ENCODE data around the gene CDKN2B.
A peak's percentile ranks its signal among the peaks of the same experiment; 100 is the strongest.

The CDKN2B gene

DNA sequence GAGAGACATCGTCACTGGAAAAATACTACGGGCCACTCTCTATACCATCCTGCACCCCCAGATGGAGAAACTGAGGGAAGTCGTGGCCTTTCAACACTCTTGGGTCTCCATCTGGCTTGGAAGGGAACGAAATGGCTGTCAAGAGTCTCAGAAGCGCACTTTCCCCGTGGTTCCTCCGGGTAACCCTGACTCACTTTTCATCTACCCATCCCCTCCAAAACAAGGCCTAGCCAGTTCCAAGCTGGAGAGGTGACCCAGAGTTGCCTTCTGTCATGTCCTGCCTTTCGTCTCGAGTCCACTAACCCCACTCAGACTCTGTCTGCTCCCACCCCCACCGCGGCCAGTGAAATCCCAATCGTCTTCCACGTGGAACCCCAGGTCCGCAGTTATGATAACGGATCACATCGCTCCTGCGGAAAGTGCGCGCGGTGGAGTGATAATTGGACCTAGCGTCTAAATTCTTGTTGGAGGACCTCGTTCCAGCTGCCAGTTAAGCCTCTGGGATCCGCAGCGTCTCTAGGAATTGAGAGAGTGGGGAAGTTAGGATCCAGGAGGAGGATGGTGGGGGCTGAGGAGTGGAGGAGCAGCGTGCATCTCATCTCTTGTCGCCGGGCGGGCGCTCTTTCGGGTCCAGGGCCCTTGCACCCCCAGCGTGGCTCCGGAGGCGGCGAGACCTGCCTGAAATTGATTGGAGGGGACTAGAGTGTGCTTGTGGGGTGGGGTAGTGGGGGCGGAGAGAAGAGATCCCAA lies 19.5 kb downstream of the CDKN2B start (continued):
- TF ChIP-seq, protein P1, sequence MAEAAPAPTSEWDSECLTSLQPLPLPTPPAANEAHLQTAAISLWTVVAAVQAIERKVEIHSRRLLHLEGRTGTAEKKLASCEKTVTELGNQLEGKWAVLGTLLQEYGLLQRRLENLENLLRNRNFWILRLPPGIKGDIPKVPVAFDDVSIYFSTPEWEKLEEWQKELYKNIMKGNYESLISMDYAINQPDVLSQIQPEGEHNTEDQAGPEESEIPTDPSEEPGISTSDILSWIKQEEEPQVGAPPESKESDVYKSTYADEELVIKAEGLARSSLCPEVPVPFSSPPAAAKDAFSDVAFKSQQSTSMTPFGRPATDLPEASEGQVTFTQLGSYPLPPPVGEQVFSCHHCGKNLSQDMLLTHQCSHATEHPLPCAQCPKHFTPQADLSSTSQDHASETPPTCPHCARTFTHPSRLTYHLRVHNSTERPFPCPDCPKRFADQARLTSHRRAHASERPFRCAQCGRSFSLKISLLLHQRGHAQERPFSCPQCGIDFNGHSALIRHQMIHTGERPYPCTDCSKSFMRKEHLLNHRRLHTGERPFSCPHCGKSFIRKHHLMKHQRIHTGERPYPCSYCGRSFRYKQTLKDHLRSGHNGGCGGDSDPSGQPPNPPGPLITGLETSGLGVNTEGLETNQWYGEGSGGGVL (tag by site-specific recombination; IDR thresholded peaks at IDR 0.05): peak; percentile 86
- no peak for TF ChIP-seq ZBTB1 (tag by site-specific recombination; IDR thresholded peaks at IDR 0.05)
- TF ChIP-seq ZNF596 (tag by site-specific recombination; IDR thresholded peaks at IDR 0.05): no peak
- TF ChIP-seq SP2 (tag by site-specific recombination; IDR thresholded peaks at IDR 0.05): peak; percentile 41
- 0 out of 2 replicates have a peak, but pooled peaks have one; percentile 21 for TF ChIP-seq SP7 (tag by site-specific recombination; IDR thresholded peaks at IDR 0.05)
- TF ChIP-seq, protein P2, sequence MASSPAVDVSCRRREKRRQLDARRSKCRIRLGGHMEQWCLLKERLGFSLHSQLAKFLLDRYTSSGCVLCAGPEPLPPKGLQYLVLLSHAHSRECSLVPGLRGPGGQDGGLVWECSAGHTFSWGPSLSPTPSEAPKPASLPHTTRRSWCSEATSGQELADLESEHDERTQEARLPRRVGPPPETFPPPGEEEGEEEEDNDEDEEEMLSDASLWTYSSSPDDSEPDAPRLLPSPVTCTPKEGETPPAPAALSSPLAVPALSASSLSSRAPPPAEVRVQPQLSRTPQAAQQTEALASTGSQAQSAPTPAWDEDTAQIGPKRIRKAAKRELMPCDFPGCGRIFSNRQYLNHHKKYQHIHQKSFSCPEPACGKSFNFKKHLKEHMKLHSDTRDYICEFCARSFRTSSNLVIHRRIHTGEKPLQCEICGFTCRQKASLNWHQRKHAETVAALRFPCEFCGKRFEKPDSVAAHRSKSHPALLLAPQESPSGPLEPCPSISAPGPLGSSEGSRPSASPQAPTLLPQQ (tag by site-specific recombination; IDR thresholded peaks at IDR 0.05): no peak
- peak; percentile 49 for TF ChIP-seq PRDM1 (tag by site-specific recombination; IDR thresholded peaks at IDR 0.05)
- TF ChIP-seq, protein P3, sequence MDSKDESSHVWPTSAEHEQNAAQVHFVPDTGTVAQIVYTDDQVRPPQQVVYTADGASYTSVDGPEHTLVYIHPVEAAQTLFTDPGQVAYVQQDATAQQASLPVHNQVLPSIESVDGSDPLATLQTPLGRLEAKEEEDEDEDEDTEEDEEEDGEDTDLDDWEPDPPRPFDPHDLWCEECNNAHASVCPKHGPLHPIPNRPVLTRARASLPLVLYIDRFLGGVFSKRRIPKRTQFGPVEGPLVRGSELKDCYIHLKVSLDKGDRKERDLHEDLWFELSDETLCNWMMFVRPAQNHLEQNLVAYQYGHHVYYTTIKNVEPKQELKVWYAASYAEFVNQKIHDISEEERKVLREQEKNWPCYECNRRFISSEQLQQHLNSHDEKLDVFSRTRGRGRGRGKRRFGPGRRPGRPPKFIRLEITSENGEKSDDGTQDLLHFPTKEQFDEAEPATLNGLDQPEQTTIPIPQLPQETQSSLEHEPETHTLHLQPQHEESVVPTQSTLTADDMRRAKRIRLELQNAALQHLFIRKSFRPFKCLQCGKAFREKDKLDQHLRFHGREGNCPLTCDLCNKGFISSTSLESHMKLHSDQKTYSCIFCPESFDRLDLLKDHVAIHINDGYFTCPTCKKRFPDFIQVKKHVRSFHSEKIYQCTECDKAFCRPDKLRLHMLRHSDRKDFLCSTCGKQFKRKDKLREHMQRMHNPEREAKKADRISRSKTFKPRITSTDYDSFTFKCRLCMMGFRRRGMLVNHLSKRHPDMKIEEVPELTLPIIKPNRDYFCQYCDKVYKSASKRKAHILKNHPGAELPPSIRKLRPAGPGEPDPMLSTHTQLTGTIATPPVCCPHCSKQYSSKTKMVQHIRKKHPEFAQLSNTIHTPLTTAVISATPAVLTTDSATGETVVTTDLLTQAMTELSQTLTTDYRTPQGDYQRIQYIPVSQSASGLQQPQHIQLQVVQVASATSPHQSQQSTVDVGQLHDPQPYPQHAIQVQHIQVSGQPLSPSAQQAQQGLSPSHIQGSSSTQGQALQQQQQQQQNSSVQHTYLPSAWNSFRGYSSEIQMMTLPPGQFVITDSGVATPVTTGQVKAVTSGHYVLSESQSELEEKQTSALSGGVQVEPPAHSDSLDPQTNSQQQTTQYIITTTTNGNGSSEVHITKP (tag by site-specific recombination; IDR thresholded peaks at IDR 0.05): 0 out of 2 replicates have a peak, but pooled peaks have one; percentile 18
- TF ChIP-seq ZSCAN23 (tag by site-specific recombination; IDR thresholded peaks at IDR 0.05): no peak
- peak; percentile 53; the same call in 1 of the 2 replicates for TF ChIP-seq ZNF623 (tag by site-specific recombination; IDR thresholded peaks at IDR 0.05)
- TF ChIP-seq EGR2 (tag by site-specific recombination; IDR thresholded peaks at IDR 0.05; ENCODE audit: low read depth): peak; percentile 47; the same call in 1 of the 2 replicates
- peak; percentile 90 for TF ChIP-seq GLIS2 (tag by site-specific recombination; IDR thresholded peaks at IDR 0.05)
- peak; percentile 66 for TF ChIP-seq ZBTB8A (tag by site-specific recombination; IDR thresholded peaks at IDR 0.05)
- TF ChIP-seq ZNF621 (tag by site-specific recombination; IDR thresholded peaks at IDR 0.05): no peak
- peak; percentile 57; the same call in 1 of the 2 replicates for TF ChIP-seq ZBTB20 (tag by site-specific recombination; IDR thresholded peaks at IDR 0.05)
- TF ChIP-seq ZFHX2 (tag by site-specific recombination; conservative IDR thresholded peaks at IDR 0.05): peak; percentile 62
- peak; percentile 53 for TF ChIP-seq GLIS1 (tag by site-specific recombination; IDR thresholded peaks at IDR 0.05)
- TF ChIP-seq ZNF600 (tag by site-specific recombination; IDR thresholded peaks at IDR 0.05): peak; percentile 78
- no peak for TF ChIP-seq ZNF175 (tag by site-specific recombination; IDR thresholded peaks at IDR 0.05)
- 0 out of 2 replicates have a peak, but pooled peaks have one; percentile 46 for TF ChIP-seq KLF8 (tag by site-specific recombination; IDR thresholded peaks at IDR 0.05)
- TF ChIP-seq ZNF155 (tag by site-specific recombination; IDR thresholded peaks at IDR 0.05): no peak
- peak; percentile 95 for TF ChIP-seq ZBTB17 (tag by site-specific recombination; IDR thresholded peaks at IDR 0.05)
- TF ChIP-seq, protein P4, sequence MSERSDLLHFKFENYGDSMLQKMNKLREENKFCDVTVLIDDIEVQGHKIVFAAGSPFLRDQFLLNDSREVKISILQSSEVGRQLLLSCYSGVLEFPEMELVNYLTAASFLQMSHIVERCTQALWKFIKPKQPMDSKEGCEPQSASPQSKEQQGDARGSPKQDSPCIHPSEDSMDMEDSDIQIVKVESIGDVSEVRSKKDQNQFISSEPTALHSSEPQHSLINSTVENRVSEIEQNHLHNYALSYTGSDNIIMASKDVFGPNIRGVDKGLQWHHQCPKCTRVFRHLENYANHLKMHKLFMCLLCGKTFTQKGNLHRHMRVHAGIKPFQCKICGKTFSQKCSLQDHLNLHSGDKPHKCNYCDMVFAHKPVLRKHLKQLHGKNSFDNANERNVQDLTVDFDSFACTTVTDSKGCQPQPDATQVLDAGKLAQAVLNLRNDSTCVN (tag by site-specific recombination; optimal IDR thresholded peaks at IDR 0.05): peak; percentile 46
- no peak for TF ChIP-seq SCRT2 (tag by site-specific recombination; IDR thresholded peaks at IDR 0.05)
- TF ChIP-seq, protein P5, sequence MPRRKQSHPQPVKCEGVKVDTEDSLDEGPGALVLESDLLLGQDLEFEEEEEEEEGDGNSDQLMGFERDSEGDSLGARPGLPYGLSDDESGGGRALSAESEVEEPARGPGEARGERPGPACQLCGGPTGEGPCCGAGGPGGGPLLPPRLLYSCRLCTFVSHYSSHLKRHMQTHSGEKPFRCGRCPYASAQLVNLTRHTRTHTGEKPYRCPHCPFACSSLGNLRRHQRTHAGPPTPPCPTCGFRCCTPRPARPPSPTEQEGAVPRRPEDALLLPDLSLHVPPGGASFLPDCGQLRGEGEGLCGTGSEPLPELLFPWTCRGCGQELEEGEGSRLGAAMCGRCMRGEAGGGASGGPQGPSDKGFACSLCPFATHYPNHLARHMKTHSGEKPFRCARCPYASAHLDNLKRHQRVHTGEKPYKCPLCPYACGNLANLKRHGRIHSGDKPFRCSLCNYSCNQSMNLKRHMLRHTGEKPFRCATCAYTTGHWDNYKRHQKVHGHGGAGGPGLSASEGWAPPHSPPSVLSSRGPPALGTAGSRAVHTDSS (tag by site-specific recombination; IDR thresholded peaks at IDR 0.05): no peak
- TF ChIP-seq ZNF223 (tag by site-specific recombination; IDR thresholded peaks at IDR 0.05): no peak
